Panc1 (cell line): Measurements from ENCODE around the gene HSF2BP.

ENCODE experiments used
- CTCF ChIP-seq: fragments of 450-650 bp; IDR thresholded peaks from 2 replicates; pipeline ENCODE4 v1.5.1; 2017; ENCODE audit warnings: mild to moderate bottlenecking
- POLR2AphosphoS5 ChIP-seq: IDR thresholded peaks from 2 replicates; pipeline ENCODE4 v1.6.1; 2012; ENCODE audit warnings: mild to moderate bottlenecking, low read depth, low read length, moderate library complexity
- REST ChIP-seq, 2 experiments: IDR thresholded peaks; 2 replicates each; pipeline ENCODE4 v1.6.1; 2011 to 2012; ENCODE audit warnings: low read depth in 2 of 2, control low read depth in 1 of 2, low read length in 1 of 2, mild to moderate bottlenecking in 1 of 2, moderate library complexity in 1 of 2; ENCODE audit not compliant: insufficient read depth in 1 of 2

- TF ChIP-seq CTCF (no peak), REST (IDR thresholded peaks at IDR 0.05; ENCODE audit: insufficient read depth in 1 of 2, low read depth in 2 of 2, low read length in 1 of 2) (no peak), POLR2AphosphoS5 (no peak)
Observed at GRCh38 chr21:43623588-43623987, 35.7 kb downstream of the HSF2BP start.
